ENCODE data around the gene TM2D3. TPM values are rescaled to one million over a fixed set of nuclear protein-coding genes. Genes with fewer than 3 reads are reported as not detected.
"Not testable (repeated sequence)": the region's sequence is repeated elsewhere in the genome, so short reads cannot be mapped to it uniquely, and the experiment has no call there.

Gene TM2D3
- total RNA-seq, 1 donor from 2014 or later: 50.7 TPM

DNA sequence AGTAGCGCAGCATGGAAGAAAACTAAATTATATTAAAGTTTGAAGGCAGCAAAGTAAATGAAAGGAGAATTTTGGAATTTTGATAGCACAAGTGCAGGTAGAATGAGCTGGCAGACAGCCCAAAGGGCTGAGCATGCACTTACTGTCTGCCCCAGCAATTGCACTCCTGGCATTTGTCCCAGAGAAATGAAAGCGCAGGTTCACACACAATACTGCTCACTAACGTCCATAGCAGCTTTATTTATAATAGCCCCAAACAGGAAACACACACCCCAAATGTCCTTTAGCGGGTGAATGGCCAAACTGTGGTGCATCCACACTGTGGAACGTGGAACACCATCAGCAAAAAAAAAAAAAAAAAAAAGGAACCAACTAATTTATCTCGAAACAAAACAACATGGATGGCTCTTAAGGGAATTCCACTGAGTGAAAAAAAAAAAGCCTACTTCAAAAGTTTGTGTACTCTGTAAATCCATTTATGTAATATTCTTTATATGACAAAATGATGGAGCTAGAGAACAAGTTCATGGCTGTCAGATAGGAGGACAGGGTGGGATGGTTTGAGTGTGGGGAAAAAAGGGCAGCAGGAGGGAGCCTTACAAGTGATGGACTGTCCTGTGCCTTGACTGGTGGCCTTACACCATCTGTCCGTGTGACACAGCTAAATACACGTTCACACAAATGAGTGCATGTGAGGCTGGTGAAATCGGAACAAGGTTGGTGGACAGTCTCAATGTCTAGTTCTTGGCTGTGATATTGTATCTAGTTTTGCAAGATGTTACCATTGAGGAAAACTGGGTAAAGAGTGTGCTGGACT is 6.0 kb upstream of the TM2D3 start:
- DNase-seq (ENCODE audit: low read depth, low spot score): no peak
- peaks cover 4% of the 10 kb centered on the region for H3K4me1 Mint-ChIP-seq
- H3K27me3 Mint-ChIP-seq (ENCODE audit: low read depth): no peaks in the 10 kb centered on the region
- no peak overlapping the region for H3K4me3 Mint-ChIP-seq
- TF ChIP-seq, protein P1, sequence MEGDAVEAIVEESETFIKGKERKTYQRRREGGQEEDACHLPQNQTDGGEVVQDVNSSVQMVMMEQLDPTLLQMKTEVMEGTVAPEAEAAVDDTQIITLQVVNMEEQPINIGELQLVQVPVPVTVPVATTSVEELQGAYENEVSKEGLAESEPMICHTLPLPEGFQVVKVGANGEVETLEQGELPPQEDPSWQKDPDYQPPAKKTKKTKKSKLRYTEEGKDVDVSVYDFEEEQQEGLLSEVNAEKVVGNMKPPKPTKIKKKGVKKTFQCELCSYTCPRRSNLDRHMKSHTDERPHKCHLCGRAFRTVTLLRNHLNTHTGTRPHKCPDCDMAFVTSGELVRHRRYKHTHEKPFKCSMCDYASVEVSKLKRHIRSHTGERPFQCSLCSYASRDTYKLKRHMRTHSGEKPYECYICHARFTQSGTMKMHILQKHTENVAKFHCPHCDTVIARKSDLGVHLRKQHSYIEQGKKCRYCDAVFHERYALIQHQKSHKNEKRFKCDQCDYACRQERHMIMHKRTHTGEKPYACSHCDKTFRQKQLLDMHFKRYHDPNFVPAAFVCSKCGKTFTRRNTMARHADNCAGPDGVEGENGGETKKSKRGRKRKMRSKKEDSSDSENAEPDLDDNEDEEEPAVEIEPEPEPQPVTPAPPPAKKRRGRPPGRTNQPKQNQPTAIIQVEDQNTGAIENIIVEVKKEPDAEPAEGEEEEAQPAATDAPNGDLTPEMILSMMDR (conservative IDR thresholded peaks at IDR 0.05): no peak
- H3K9me3 Mint-ChIP-seq: no peaks in the 10 kb centered on the region
- no peak overlapping the region for H3K27ac Mint-ChIP-seq (ENCODE audit: unreplicated experiment)
- no peaks in the 10 kb centered on the region for H3K36me3 Mint-ChIP-seq (ENCODE audit: low read depth)

DNA sequence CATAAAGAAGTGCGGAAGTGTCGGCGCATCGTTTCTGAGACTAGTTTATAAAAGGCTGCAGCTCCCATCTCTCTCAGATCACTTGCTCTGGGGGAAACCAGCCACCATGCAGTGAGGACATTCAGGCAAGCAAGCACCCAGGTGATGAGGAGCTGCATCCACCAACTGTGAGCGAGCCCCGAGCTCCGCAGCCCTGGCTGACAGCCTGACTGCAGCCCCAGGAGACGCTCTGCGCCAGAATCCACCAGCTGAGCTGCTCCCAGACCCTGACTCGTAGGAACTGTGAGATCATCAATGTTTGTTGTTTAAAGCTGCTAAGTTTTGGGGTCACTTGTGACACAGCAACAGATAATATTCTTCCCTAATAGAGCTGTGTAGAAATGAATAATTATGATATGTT is 5.0 kb upstream of the TM2D3 start:
- TF ChIP-seq, protein P1 (conservative IDR thresholded peaks at IDR 0.05): no peak
- no peak overlapping the region for H3K4me3 Mint-ChIP-seq
- H3K36me3 Mint-ChIP-seq (ENCODE audit: low read depth): no peaks in the 10 kb centered on the region
- no peak overlapping the region for H3K27ac Mint-ChIP-seq (ENCODE audit: unreplicated experiment)
- no peak for DNase-seq (ENCODE audit: low read depth, low spot score)
- H3K4me1 Mint-ChIP-seq: peaks cover 4% of the 10 kb centered on the region
- H3K27me3 Mint-ChIP-seq (ENCODE audit: low read depth): no peaks in the 10 kb centered on the region
- no peaks in the 10 kb centered on the region for H3K9me3 Mint-ChIP-seq

DNA sequence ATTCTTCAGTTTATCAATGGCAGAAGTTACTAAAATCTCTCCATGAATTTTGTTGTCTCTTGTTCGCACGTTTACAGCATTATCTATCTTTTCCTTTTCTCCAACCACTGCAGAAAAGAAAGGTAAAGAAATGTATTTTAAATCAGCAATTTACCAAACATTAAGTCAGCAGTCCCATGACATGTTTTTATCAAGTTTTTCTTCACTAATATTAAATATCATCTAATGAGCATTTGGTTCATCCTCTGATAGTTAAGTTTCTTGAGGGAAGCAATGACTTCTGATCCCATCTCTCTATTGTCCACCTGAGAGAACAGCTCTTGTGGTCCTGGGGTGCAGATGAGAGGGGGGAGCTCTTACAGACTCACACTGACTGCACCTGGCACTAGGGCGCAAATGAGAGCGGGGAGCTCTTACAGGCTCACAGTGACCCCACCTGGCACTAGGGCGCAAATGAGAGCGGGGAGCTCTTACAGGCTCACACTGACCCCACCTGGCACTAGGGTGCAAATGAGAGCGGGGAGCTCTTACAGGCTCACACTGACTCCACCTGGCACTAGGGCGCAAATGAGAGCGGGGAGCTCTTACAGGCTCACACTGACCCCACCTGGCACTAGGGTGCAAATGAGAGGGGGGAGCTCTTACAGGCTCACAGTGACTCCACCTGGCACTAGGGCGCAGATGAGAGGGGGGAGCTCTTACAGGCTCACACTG is 2.6 kb upstream of the TM2D3 start:
- not testable (repeated sequence) for H3K27ac Mint-ChIP-seq (ENCODE audit: unreplicated experiment); H3K27me3 Mint-ChIP-seq (ENCODE audit: low read depth); H3K36me3 Mint-ChIP-seq (ENCODE audit: low read depth); H3K9me3 Mint-ChIP-seq; DNase-seq (ENCODE audit: low read depth, low spot score)
- H3K4me1 Mint-ChIP-seq: peaks cover 18% of the 10 kb centered on the region
- peak overlapping the region; percentile 72 for H3K4me3 Mint-ChIP-seq

DNA sequence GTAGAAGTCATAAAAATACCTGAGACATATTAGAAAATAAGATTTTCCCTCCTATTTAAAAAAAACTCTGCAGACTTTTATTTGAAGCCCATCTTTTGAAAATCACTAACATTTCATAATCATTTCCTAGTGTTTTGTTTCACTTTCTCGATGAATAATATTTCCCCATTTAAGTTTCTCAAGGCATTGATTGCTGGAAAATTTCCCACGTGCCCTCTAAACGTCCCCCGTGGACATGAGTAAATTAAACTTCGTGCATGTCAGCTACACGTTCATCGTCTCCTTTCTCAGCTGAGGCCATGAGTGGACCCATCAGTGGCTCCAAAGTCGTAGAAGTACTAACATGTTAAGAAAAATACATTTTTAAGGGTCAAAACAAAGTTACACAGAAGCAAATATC is 2.0 kb upstream of the TM2D3 start:
- peak overlapping the region; percentile 72 for H3K4me3 Mint-ChIP-seq
- TF ChIP-seq, protein P1 (conservative IDR thresholded peaks at IDR 0.05): no peak
- no peaks in the 10 kb centered on the region for H3K9me3 Mint-ChIP-seq
- no peak overlapping the region for H3K27ac Mint-ChIP-seq (ENCODE audit: unreplicated experiment)
- no peaks in the 10 kb centered on the region for H3K27me3 Mint-ChIP-seq (ENCODE audit: low read depth)
- peaks cover 3% of the 10 kb centered on the region for H3K36me3 Mint-ChIP-seq (ENCODE audit: low read depth)
- peaks cover 23% of the 10 kb centered on the region for H3K4me1 Mint-ChIP-seq
- no peak for DNase-seq (ENCODE audit: low read depth, low spot score)

DNA sequence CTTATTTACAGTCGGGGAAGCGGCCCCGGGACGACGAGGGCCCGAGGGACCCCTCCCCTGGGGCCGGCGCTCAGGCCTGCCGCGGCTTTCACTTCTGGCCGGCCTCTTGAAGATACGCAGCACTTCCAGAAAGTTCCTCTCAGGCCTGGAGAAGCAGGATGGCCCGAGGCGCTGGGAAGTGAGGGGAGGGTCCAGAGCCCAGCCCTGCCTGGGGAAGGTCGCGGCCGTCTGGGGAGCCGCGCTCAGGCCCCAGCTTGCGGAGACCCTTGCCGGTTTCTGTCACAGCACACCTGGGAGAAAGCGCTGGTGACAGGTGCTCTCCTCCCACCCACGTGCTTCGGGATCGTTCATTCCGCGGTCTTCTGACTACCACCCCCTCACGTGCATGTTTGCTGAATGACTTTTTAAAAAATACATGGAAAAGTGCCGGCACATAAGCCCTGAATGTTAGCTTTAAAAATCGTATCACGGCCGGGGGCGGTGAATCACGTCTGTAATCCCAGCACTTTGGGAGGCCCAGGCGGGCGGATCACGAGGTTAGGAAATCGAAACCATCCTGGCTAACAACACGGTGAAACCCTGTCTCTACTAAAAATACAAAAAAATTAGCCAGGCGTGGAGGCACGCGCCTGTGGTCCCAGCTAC is 727 bp upstream of the TM2D3 start:
- peak overlapping the region; percentile 86 for H3K4me3 Mint-ChIP-seq
- peaks cover 3% of the 10 kb centered on the region for H3K36me3 Mint-ChIP-seq (ENCODE audit: low read depth)
- no peaks in the 10 kb centered on the region for H3K27me3 Mint-ChIP-seq (ENCODE audit: low read depth)
- TF ChIP-seq, protein P1 (conservative IDR thresholded peaks at IDR 0.05): no peak
- H3K4me1 Mint-ChIP-seq: peaks cover 23% of the 10 kb centered on the region
- DNase-seq (ENCODE audit: low read depth, low spot score): no peak
- peak overlapping the region; percentile 95 for H3K27ac Mint-ChIP-seq (ENCODE audit: unreplicated experiment)
- no peaks in the 10 kb centered on the region for H3K9me3 Mint-ChIP-seq

Data from neural crest cell (in vitro differentiated cells).